Measurements from ENCODE around the gene ZBTB20. TPM values are rescaled to one million over a fixed set of nuclear protein-coding genes. Genes with fewer than 3 reads are reported as not detected.

ZBTB20 gene
- polyA plus RNA-seq, 1 donor from 2014 or later = 4.8 TPM

GRCh38 chr3:114622001-114622400 is 525.1 kb downstream of the ZBTB20 start:
- Histone ChIP-seq H3K27me3 (ENCODE audit: insufficient read depth, low read depth, low read length) (no peaks in the 10 kb centered on the region), H3K4me3 (ENCODE audit: low read length) (no peak overlapping the region), H3K27ac (ENCODE audit: low read length) (no peak overlapping the region), H4K20me1 (ENCODE audit: insufficient read depth) (no peaks in the 10 kb centered on the region), H3K4me2 (ENCODE audit: low read length) (no peak overlapping the region), H3K9ac (ENCODE audit: low read length) (no peak overlapping the region), H3K9me2 (ENCODE audit: insufficient read depth, low read length) (no peaks in the 10 kb centered on the region), H3F3A (ENCODE audit: insufficient read depth, low read length, poor library complexity, severe bottlenecking) (no peaks in the 10 kb centered on the region), H3K79me2 (replicated peaks; ENCODE audit: insufficient read depth, low read length) (no peaks in the 10 kb centered on the region), H3K9me3 (ENCODE audit: low read length) (no peaks in the 10 kb centered on the region), H2AFZ (ENCODE audit: low read depth, low read length) (no peak overlapping the region), H3K36me3 (ENCODE audit: insufficient read depth, low read length) (no peaks in the 10 kb centered on the region)
- TF ChIP-seq MXI1 (conservative IDR thresholded peaks at IDR 0.05; ENCODE audit: poor library complexity, severe bottlenecking) = no peak
- no peak for TF ChIP-seq EP300 (conservative IDR thresholded peaks at IDR 0.05; ENCODE audit: poor library complexity, severe bottlenecking)
- no peak for TF ChIP-seq TAF1 (IDR thresholded peaks at IDR 0.05; ENCODE audit: low read depth)
- TF ChIP-seq EZH2 (IDR thresholded peaks at IDR 0.05; ENCODE audit: borderline replicate concordance, insufficient read depth, low read length, poor library complexity, severe bottlenecking) = no peak
- TF ChIP-seq CTCF (IDR thresholded peaks at IDR 0.05; ENCODE audit: poor library complexity, severe bottlenecking) = no peak
- no peak for TF ChIP-seq SMC3 (conservative IDR thresholded peaks at IDR 0.05; ENCODE audit: poor library complexity)
- no peak for TF ChIP-seq RAD21 (conservative IDR thresholded peaks at IDR 0.05)
- TF ChIP-seq REST (IDR thresholded peaks at IDR 0.05; ENCODE audit: borderline replicate concordance) = no peak
- no peak for TF ChIP-seq POLR2AphosphoS5 (IDR thresholded peaks at IDR 0.05)

GRCh38 chr3:114619771-114620170 is 527.3 kb downstream of the ZBTB20 start:
- no peak overlapping the region for H2AFZ ChIP-seq (ENCODE audit: low read depth, low read length)
- no peaks in the 10 kb centered on the region for H3K9me3 ChIP-seq (ENCODE audit: low read length)
- no peak overlapping the region for H3K4me2 ChIP-seq (ENCODE audit: low read length)
- H3K79me2 ChIP-seq (replicated peaks; ENCODE audit: insufficient read depth, low read length) = no peaks in the 10 kb centered on the region
- TF ChIP-seq MXI1 (conservative IDR thresholded peaks at IDR 0.05; ENCODE audit: poor library complexity, severe bottlenecking) (no peak), POLR2AphosphoS5 (IDR thresholded peaks at IDR 0.05) (no peak), EP300 (conservative IDR thresholded peaks at IDR 0.05; ENCODE audit: poor library complexity, severe bottlenecking) (no peak), SMC3 (conservative IDR thresholded peaks at IDR 0.05; ENCODE audit: poor library complexity) (no peak), REST (IDR thresholded peaks at IDR 0.05; ENCODE audit: borderline replicate concordance) (no peak), TAF1 (IDR thresholded peaks at IDR 0.05; ENCODE audit: low read depth) (no peak), EZH2 (IDR thresholded peaks at IDR 0.05; ENCODE audit: borderline replicate concordance, insufficient read depth, low read length, poor library complexity, severe bottlenecking) (no peak), RAD21 (conservative IDR thresholded peaks at IDR 0.05) (no peak), CTCF (IDR thresholded peaks at IDR 0.05; ENCODE audit: poor library complexity, severe bottlenecking) (no peak)
- no peaks in the 10 kb centered on the region for H3K9me2 ChIP-seq (ENCODE audit: insufficient read depth, low read length)
- H3K36me3 ChIP-seq (ENCODE audit: insufficient read depth, low read length) = no peaks in the 10 kb centered on the region
- H3K27ac ChIP-seq (ENCODE audit: low read length) = no peak overlapping the region
- no peaks in the 10 kb centered on the region for H4K20me1 ChIP-seq (ENCODE audit: insufficient read depth)
- no peak overlapping the region for H3K9ac ChIP-seq (ENCODE audit: low read length)
- no peaks in the 10 kb centered on the region for H3F3A ChIP-seq (ENCODE audit: insufficient read depth, low read length, poor library complexity, severe bottlenecking)
- H3K4me3 ChIP-seq (ENCODE audit: low read length) = no peak overlapping the region
- H3K27me3 ChIP-seq (ENCODE audit: insufficient read depth, low read depth, low read length) = no peaks in the 10 kb centered on the region

Measured in neural cell (in vitro differentiated cells).